Brain microvascular endothelial cell (primary cell): ENCODE measurements around the gene EPN3.

Source experiments
- DNase-seq: peaks from one replicate; pipeline ENCODE4 v3.0.0-alpha.2; 2020
- H3K27ac ChIP-seq: fragments of 250-450 bp; sonication (Bioruptor Pico); 2 replicates; pipeline ENCODE4 v1.5.1; 2020; ENCODE audit warnings: mild to moderate bottlenecking, moderate library complexity
- H3K27me3 ChIP-seq: fragments of 250-450 bp; sonication (Bioruptor Pico); replicated peaks from 2 replicates; pipeline ENCODE4 v1.5.1; 2020; ENCODE audit warnings: mild to moderate bottlenecking
- H3K36me3 ChIP-seq: fragments of 250-450 bp; sonication (Bioruptor Pico); replicated peaks from 2 replicates; pipeline ENCODE4 v1.5.1; 2020; ENCODE audit warnings: mild to moderate bottlenecking
- H3K4me3 ChIP-seq: 2 replicates; pipeline ENCODE4 v1.5.1; 2011; ENCODE audit warnings: low read depth, mild to moderate bottlenecking, control low read depth, low read length, moderate library complexity
- CTCF ChIP-seq: IDR thresholded peaks from 2 replicates; pipeline ENCODE4 v1.5.1; 2011; ENCODE audit warnings: low read depth, mild to moderate bottlenecking, moderate library complexity, low read length, control low read depth, inconsistent platforms; ENCODE audit errors: missing control alignments
- in situ Hi-C: cut with HindIII; loops from 2 replicates; pipeline ENCODE4 v1.10.0; 2017; ENCODE audit warnings: low sequenced_read_pairs, low pct_ligation_motif_present

Gene EPN3

DNA sequence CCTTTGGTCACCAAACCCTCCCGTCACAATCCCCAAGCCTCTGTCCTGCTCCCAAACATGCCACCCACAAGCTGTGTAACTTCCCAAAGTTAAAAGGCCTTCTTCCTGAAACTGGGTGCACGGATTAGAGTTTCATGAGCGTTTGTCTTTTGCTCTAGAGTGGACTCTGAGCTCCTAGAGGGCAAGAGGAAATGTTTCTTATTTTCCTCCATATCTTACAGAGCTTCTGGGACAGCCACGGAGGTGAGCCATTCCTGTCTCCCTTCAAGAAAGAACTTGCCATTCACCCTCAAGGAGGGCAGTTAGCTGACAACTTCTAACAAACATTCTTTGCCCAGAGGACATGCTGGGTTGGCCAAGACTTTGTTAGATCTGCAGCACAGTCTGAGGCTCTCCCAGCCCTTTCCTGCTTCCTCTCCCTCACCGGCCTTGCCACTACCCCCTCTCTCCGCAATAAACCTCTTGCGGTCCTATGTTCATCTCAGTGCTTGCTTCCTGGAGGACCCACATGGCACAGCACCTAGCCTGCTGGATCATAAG is 26.9 kb upstream of the EPN3 start:
- no peak for TF ChIP-seq CTCF
- no peaks in the 10 kb centered on the region for H3K27me3 ChIP-seq
- in situ Hi-C loops, result no loop called here
- no peak overlapping the region for H3K4me3 ChIP-seq
- H3K27ac ChIP-seq, result no peak overlapping the region
- no peak for DNase-seq
- H3K36me3 ChIP-seq, result no peaks in the 10 kb centered on the region

- no peaks in the 10 kb centered on the region for H3K36me3 ChIP-seq
- no peak for TF ChIP-seq CTCF
- no peak overlapping the region for H3K27ac ChIP-seq
- DNase-seq, result no peak
- no peak overlapping the region for H3K4me3 ChIP-seq
- in situ Hi-C loops, result no loop called here
- H3K27me3 ChIP-seq, result no peaks in the 10 kb centered on the region
Observed at GRCh38 chr17:50506298-50506697, 26.2 kb upstream of the EPN3 start.

GRCh38 chr17:50507871-50508572 is 24.5 kb upstream of the EPN3 start, which contains the start of gene MYCBPAP:
TSS of gene MYCBPAP (plus strand) at chr17:50508439. CDS start at chr17:50508675, 236 bp downstream.
- peak; percentile 65 for DNase-seq
- Histone ChIP-seq H3K4me3 (peak within 1 kb of the TSS; percentile 59), H3K27me3 (no peaks in the 10 kb centered on the region), H3K36me3 (no peaks in the 10 kb centered on the region), H3K27ac (peak within 1 kb of the TSS; percentile 28)
- no peak for TF ChIP-seq CTCF
- in situ Hi-C loops, result no loop called here

GRCh38 chr17:50508573-50509460 is 23.7 kb upstream of the EPN3 start:
- no peak for DNase-seq
- Histone ChIP-seq H3K36me3 (no peaks in the 10 kb centered on the region), H3K4me3 (peak overlapping the region; percentile 59), H3K27me3 (no peaks in the 10 kb centered on the region), H3K27ac (no peak overlapping the region)
- in situ Hi-C loops, result no loop called here
- TF ChIP-seq CTCF, result no peak

DNA sequence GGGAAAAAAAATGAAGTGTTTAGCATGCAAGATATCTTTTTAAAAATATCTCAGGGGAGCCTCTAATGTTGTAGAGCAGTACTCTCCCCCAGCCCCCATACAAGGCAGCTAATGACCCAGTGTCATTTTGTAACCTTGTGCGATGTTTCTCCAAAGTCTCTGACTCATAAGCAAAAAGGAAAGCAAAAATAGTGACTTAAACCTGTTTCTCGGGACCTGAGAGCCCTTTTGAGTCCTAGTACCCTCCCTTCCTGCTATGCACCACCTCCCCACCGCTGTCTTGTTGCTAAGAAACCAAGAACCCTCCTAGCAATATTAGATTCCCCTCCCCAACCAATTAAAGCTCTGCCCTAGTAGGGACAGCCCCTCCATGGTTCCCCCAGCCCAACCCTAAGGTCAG is 21.5 kb upstream of the EPN3 start:
- no peak for DNase-seq

More for the DNA sequence above, 21.5 kb upstream of the EPN3 start:
- TF ChIP-seq CTCF, result no peak
- Histone ChIP-seq H3K36me3 (no peaks in the 10 kb centered on the region), H3K4me3 (no peak overlapping the region), H3K27ac (no peak overlapping the region), H3K27me3 (no peaks in the 10 kb centered on the region)
- in situ Hi-C loops, result no loop called here
